Ecto neural progenitor cell (in vitro differentiated cells): ENCODE measurements around the gene ATP8A1.

ENCODE experiments used
- DNase-seq: peaks from one replicate; pipeline ENCODE4 v3.0.0-alpha.2; 2018; ENCODE audit warnings: low spot score

Gene ATP8A1

GRCh38 chr4:42649870-42650269 lies 7.0 kb downstream of the ATP8A1 start:
- DNase-seq, result no peak

- no peak for DNase-seq
Observed at GRCh38 chr4:42646999-42647541, 9.8 kb downstream of the ATP8A1 start.

- no peak for DNase-seq
Observed at GRCh38 chr4:42646013-42646784, 10.7 kb downstream of the ATP8A1 start.

GRCh38 chr4:42644897-42645296 lies 12.0 kb downstream of the ATP8A1 start:
- DNase-seq, result no peak

- no peak for DNase-seq
Observed at GRCh38 chr4:42643685-42644084, 13.2 kb downstream of the ATP8A1 start.

DNA sequence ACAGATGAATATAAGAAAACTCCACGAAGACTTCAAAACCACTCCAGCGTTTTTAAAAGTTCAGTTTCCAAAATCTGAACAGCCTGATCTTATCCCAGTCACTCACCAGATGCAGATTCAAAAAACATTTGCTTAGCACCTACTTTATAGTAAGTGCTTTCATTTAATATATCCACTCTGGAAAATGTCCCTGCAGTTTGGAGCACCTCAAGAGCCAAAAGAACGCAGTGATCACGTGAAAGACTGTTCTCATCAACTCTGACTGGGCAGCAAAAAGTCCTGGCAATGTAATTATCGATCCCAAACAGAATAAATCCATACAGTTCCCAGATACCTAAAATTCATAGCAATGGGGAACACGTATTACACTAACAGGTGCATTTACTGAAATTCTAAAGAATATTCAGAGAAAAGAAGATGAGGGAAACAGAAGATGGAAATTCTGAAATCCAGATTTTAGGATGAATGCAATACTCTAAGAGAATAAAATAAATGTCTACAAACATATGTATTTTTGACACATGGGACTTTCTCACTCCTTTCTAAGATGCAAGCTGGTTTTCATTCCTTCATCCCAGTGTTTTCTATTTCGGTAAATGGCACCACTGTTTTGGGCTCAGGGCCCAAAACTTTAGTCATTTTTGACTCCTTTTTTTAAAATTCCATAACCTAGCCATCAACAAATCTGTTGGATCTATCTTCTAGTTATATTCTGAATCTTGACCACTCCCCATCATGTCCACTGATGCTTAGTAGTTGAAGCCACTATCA lies 13.9 kb downstream of the ATP8A1 start:
- DNase-seq, result no peak

- DNase-seq, result no peak
Observed at GRCh38 chr4:42642101-42642797, 14.7 kb downstream of the ATP8A1 start.

GRCh38 chr4:42641656-42642055 lies 15.2 kb downstream of the ATP8A1 start:
- DNase-seq, result no peak

DNA sequence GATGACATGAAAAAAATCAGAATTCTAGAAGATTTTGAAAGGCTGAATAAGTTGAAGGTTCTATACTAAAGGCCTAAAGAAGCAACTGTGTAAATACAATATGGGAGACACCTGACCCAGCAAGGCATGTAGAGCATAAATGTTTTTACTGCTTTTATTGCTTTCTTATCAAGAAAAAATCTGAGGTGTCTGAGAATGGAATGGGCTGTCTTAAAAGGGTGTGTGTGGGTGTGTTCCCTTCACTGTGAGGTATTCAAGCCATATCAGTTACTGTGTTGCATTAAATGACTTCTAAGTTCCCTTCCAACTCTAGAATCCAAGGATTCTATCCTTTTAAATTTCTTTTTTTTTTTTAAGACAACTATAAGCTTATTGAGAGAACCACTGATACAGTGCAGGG lies 15.7 kb downstream of the ATP8A1 start:
- DNase-seq, result no peak

- DNase-seq, result no peak
Observed at GRCh38 chr4:42640613-42641012, 16.3 kb downstream of the ATP8A1 start.

DNA sequence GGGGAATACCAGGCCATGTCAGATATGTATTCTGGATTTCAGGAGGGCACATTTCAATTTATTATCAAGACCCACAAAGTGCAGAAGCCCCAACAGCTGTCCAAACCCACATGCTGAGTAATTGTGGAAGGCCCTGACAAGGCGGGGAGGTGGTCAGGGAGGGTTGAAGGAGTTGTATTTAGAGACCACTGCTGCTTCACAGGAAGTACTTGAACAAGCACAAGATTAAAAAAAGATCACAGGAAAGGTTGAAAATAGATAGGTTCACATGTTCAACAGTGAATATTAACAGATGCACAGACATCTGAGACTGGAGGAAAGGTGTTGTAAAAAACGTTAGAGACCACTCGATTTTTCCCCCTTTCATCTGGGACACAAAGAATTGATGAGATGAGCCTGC lies 17.9 kb downstream of the ATP8A1 start:
- DNase-seq, result no peak

DNA sequence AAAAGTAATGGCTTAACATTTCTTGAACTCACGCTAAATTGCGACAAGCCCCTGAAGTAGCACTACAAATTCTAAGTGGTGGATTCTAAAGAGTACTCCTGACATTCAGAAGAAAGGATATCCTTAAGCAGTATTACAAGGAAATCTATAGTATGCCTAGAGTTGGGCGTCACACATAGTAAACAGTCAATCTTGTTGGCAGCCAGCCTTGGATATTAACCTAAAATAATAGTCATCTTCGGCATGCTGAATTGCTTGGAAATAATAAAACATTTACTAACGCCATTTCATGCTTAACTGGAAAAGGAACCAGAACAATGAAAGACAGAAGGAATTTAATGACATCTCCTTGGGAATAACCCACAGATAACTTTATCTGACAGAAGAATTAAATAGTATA lies 18.6 kb downstream of the ATP8A1 start:
- DNase-seq, result no peak

DNA sequence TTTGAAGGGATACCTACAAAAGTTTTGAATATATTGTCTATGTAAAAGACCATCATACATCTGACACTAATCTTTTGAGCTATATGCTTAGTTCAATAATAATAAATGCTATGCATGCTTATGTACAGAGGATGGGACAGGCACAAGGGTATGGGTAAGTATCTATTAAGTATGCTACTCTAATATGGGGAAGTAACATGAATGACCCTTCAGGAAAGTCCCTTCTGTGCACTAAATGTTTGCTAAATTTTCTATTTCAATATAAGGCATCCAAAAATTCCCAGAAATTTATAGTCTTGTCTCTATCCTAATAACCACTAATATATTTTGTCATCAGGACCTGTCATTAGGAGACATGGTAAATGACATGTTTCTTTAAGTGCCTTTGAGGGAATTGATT lies 19.0 kb downstream of the ATP8A1 start:
- no peak for DNase-seq

GRCh38 chr4:42637104-42637503 lies 19.8 kb downstream of the ATP8A1 start:
- no peak for DNase-seq

DNA sequence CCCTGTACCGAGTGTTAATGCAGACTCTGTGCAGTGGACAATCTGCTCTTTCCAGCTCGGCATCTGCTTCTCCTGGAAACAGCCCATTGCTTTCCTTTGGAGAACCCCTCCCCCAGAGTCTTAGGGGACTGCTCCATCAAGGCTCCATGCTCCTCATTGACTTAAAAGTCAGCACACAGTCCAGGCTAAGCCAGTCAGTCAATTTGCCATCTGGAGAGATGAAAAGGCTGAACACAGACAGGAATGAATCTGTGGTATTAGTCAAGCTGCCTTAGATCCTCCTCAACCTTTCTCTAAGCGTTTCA lies 20.3 kb downstream of the ATP8A1 start:
- no peak for DNase-seq

- no peak for DNase-seq
Observed at GRCh38 chr4:42633605-42634388, 23.1 kb downstream of the ATP8A1 start.

GRCh38 chr4:42632653-42633382 lies 24.1 kb downstream of the ATP8A1 start:
- DNase-seq, result no peak

GRCh38 chr4:42630908-42631307 lies 26.0 kb downstream of the ATP8A1 start:
- no peak for DNase-seq

DNA sequence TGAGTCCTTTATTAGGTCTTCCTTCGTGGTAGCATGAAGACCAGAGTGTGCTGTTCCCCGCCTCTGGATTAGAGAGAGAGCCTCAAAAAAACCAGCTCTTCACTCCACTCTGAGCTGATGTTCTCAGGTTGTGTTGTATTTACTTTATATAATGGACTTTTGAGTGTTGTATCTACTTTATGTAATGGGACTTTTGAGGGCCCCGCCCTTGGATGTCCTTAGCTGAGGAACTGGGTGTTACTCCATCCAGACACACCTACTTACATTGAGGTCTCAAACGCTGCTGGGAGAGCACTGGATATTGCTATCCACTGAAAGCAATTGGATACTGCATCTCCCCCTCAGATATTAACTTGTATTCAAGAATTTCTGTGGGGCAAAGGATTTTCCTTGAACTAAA lies 28.2 kb downstream of the ATP8A1 start:
- DNase-seq, result no peak

DNA sequence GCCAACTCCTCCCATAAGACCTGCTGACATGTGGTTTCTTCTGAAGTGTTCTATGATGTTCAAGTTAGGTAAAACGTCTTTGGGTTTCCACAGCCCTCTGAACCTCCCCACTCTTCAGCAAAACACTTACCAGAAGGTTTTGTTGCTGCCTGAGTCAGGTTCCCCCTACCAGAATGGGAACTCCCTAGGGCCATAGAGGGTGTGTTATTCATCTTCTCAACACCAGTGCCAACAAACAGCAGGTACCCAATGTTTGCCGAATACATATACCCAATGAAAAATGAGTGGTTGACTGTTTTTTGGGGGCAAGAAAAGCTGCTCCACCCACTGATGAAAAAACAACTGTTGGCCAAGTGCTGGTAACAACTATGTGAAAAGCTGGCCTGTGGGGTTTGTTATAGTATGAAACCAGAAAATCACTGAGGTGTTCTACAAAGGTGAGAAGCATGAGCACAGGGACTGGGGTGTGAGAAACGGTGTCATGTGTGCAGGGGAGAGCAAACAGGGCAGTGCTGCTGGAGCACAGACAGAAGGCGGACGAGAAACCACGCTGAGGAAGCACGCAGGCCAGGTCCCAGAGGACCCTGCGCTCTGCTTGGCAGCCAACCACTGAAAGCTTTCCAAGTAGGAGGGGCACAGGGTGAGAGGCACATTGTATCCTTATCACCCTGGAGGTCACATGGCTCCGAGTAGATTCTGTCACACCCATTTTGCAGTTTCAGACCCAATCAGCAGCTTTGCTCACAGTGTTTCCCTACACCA lies 28.8 kb downstream of the ATP8A1 start:
- DNase-seq, result no peak
